GM23248 (cell line): ENCODE data around the gene LIMCH1. TPM values are rescaled to one million over a fixed set of nuclear protein-coding genes. Genes with fewer than 3 reads are reported as not detected.

Experiments
- DNase-seq: peaks from one replicate; pipeline ENCODE4 v3.0.0-alpha.2; 2015
- H2AFZ ChIP-seq: fragments of 200-600 bp; sonication (generic); 2 replicates; pipeline ENCODE4 v1.6.1; 2016; ENCODE audit warnings: antibody characterized with exemption
- H3F3A ChIP-seq: fragments of 200-600 bp; sonication (generic); 2 replicates; pipeline ENCODE4 v1.6.1; 2016; ENCODE audit warnings: mild to moderate bottlenecking, antibody characterized with exemption, mixed run types; ENCODE audit not compliant: insufficient read depth
- H3K27ac ChIP-seq: fragments of 200-600 bp; sonication (generic); 2 replicates; pipeline ENCODE4 v1.5.1; 2016; ENCODE audit warnings: mild to moderate bottlenecking
- H3K27me3 ChIP-seq: fragments of 200-600 bp; sonication (generic); replicated peaks from 2 replicates; pipeline ENCODE4 v1.6.1; 2016; ENCODE audit warnings: mild to moderate bottlenecking; ENCODE audit not compliant: insufficient read depth
- H3K36me3 ChIP-seq: fragments of 200-600 bp; sonication (generic); 2 replicates; pipeline ENCODE4 v1.6.1; 2016; ENCODE audit warnings: low read depth, mild to moderate bottlenecking
- H3K4me1 ChIP-seq: fragments of 200-600 bp; sonication (generic); 2 replicates; pipeline ENCODE4 v1.6.1; 2016; ENCODE audit warnings: mild to moderate bottlenecking; ENCODE audit not compliant: insufficient read depth
- H3K4me2 ChIP-seq: fragments of 200-600 bp; sonication (generic); one replicate; pipeline ENCODE4 v1.6.1; 2016; ENCODE audit warnings: mild to moderate bottlenecking; ENCODE audit not compliant: unreplicated experiment
- H3K4me3 ChIP-seq: fragments of 200-600 bp; sonication (generic); 2 replicates; pipeline ENCODE4 v1.5.1; 2016; ENCODE audit warnings: mild to moderate bottlenecking
- H3K79me2 ChIP-seq: fragments of 200-600 bp; sonication (generic); 2 replicates; pipeline ENCODE4 v1.6.1; 2016; ENCODE audit warnings: mild to moderate bottlenecking; ENCODE audit not compliant: insufficient read depth
- H3K9ac ChIP-seq: fragments of 200-600 bp; sonication (generic); 2 replicates; pipeline ENCODE4 v1.6.1; 2016; ENCODE audit warnings: mild to moderate bottlenecking
- H3K9me2 ChIP-seq: fragments of 200-600 bp; sonication (generic); 2 replicates; pipeline ENCODE4 v1.6.1; 2016; ENCODE audit warnings: mixed run types, mild to moderate bottlenecking, moderate library complexity; ENCODE audit not compliant: insufficient read depth
- H3K9me3 ChIP-seq: fragments of 200-600 bp; sonication (generic); one replicate; pipeline ENCODE4 v1.6.1; 2017; ENCODE audit warnings: low read depth
- H4K20me1 ChIP-seq: fragments of 200-600 bp; sonication (generic); 2 replicates; pipeline ENCODE4 v1.6.0; 2016; ENCODE audit not compliant: insufficient read depth
- EZH2 ChIP-seq: fragments of 200-600 bp; sonication (generic); IDR thresholded peaks from 2 replicates; pipeline ENCODE4 v1.6.1; 2018; ENCODE audit warnings: antibody characterized with exemption, mild to moderate bottlenecking; ENCODE audit not compliant: insufficient read depth, poor library complexity, severe bottlenecking
- EZH2phosphoT487 ChIP-seq: fragments of 200-600 bp; sonication (generic); IDR thresholded peaks from 2 replicates; pipeline ENCODE4 v1.6.1; 2018; ENCODE audit warnings: antibody characterized with exemption, moderate library complexity, mild to moderate bottlenecking, low read depth; ENCODE audit not compliant: insufficient read depth
- WGBS, 2 experiments: methylation state at CpG; one replicate each; pipeline ENCODE4 v1.1.6; 2015 to 2017; ENCODE audit warnings: low lambda C conversion rate in 2 of 2, low coverage in 1 of 2; ENCODE audit errors: missing lambda C conversion rate in 2 of 2; 5-methylcytosine and 5-hydroxymethylcytosine counted together
- in situ Hi-C: fragments of 300-500 bp; cut with MboI; formaldehyde crosslinking; loops from 2 replicates; pipeline ENCODE4 v1.15.0; 2020
- polyA plus RNA-seq: library from polyadenylated mRNA; unstranded; fragments of >200 nt; fragmentation: Nextera tagmentation; extraction: Ambion mirVana; gene quantifications from 2 replicates; pipeline ENCODE4 v1.2.1, GENCODE V29; 2016
- total RNA-seq: library from RNA; depleted of rRNA; stranded (reverse); fragments of >200 nt; shearing (Covaris generic); gene quantifications from 2 replicates; pipeline ENCODE4 v1.2.3, GENCODE V29; 2014

The LIMCH1 gene
- total and polyA plus RNA-seq, 2 experiments from 2014 or later = 17.4 to 22.2 TPM

DNA sequence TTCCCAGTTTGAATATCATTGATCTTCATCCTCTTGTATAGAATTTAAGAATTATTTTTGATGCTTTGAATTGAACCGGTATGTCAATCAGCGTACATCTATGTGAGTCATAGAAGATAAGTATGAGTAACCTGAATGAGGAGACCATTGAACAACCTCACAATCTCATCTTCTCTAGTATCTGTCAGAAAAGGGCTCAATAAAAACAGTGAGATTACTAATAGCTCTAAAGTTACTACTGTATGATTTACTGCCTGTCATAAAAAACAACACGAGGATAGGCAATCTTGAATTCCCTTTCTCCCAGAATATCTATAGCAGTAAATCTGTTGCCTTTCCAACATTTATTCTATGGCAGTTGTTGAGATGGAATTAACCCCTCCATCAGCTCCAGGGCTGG lies 174.5 kb downstream of the LIMCH1 start:
- Histone ChIP-seq H3K4me3 (no peak overlapping the region), H3K4me1 (no peaks in the 10 kb centered on the region), H3K4me2 (no peak overlapping the region), H4K20me1 (no peaks in the 10 kb centered on the region), H3K9me2 (no peaks in the 10 kb centered on the region), H3K27ac (no peak overlapping the region), H3K36me3 (no peaks in the 10 kb centered on the region), H3F3A (no peaks in the 10 kb centered on the region), H2AFZ (no peak overlapping the region), H3K79me2 (no peaks in the 10 kb centered on the region), H3K9ac (no peak overlapping the region), H3K27me3 (no peaks in the 10 kb centered on the region), H3K9me3 (no peaks in the 10 kb centered on the region)
- in situ Hi-C loops = no loop called here
- no peak for TF ChIP-seq EZH2phosphoT487
- TF ChIP-seq EZH2 = no peak
- WGBS, 2 experiments = 36 to 40% methylated on average over 3 of the region's 3 CpGs
- no peak for DNase-seq

DNA sequence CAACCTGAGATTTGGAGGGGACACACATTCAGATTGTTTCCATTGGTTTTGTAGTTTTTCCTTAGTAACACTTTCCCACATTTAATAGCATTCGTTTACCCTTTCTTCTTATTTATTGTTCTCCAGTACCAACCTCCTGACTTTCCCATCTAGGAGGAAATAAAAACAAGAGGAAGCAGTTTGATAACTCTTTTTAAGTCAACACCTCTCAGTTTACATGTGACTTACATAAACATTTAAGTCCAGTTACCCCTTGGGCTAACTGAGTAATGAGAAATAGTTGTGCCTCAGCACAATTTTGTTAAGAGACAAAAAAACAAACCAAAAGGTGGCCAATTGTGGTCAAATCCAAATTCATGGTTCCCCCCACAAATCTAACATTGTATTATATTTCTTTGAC lies 175.8 kb downstream of the LIMCH1 start:
- H3K4me2 ChIP-seq = no peak overlapping the region
- no peaks in the 10 kb centered on the region for H3F3A ChIP-seq
- H3K4me1 ChIP-seq = 0 out of 2 replicates have a peak, but pooled peaks cover 3% of the 10 kb centered on the region
- TF ChIP-seq EZH2 (no peak), EZH2phosphoT487 (no peak)
- no peak for DNase-seq
- H3K9me3 ChIP-seq = no peaks in the 10 kb centered on the region
- H3K9ac ChIP-seq = no peak overlapping the region
- in situ Hi-C loops = no loop called here
- no peak overlapping the region for H3K27ac ChIP-seq
- no peaks in the 10 kb centered on the region for H3K27me3 ChIP-seq
- H4K20me1 ChIP-seq = no peaks in the 10 kb centered on the region
- H2AFZ ChIP-seq = no peak overlapping the region
- H3K36me3 ChIP-seq = no peaks in the 10 kb centered on the region
- no peaks in the 10 kb centered on the region for H3K9me2 ChIP-seq
- H3K79me2 ChIP-seq = no peaks in the 10 kb centered on the region
- 63 to 64% methylated on average over 1 of the region's 1 CpG for WGBS, 2 experiments
- H3K4me3 ChIP-seq = no peak overlapping the region

DNA sequence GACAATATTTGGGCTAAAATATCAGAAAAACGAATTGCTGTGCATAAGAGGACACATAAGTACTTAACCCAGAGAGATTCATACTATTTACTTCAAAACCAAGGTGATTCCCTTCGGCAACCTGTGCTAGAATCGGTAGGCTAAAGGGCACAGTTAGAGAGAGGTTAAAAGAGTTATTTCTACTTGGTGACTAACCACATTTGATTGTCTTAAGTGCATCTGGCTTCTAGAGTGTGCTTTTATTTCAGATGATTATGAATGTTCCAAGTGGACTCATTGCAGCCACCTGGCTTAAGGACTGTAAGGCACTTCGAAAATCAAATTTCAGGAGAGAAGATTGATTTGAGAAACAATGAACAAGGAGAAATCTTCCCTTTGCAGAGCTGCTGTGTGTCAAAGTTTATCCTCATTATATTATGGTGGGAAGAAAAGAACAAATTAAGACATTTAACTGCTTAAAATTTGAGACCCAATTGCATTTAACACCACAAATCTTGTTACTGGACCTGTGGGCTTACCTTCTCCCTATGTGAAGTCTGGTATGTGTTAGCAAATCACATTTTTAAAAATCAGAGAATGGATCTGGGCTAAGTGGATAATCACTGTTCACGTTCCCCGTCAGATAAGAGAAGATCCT lies 176.5 kb downstream of the LIMCH1 start:
- DNase-seq = no peak

DNA sequence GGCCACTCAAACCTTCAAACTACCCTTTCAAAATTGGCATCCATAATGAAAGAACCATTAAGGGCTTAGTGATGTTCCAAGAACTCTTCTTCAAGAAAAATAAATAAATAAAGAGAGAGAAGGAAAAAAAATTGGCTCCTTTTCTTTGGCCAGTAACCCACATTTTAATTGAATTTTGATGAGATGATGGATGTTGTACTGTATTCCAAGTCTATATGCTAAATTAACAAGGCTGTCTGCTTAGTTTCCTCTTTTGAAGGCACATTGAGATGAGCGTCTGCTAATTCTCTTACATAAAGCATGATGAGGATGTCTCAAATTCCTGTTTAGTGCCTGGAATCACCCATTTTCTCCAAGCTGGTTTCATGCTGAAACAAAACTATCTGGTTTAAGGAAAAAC lies 177.2 kb downstream of the LIMCH1 start:
- TF ChIP-seq EZH2phosphoT487 (no peak), EZH2 (no peak)
- H4K20me1 ChIP-seq = no peaks in the 10 kb centered on the region
- in situ Hi-C loops = no loop called here
- no peak overlapping the region for H3K4me3 ChIP-seq
- no peak overlapping the region for H3K9ac ChIP-seq
- H3K27me3 ChIP-seq = no peaks in the 10 kb centered on the region
- no peaks in the 10 kb centered on the region for H3K9me3 ChIP-seq
- H3K79me2 ChIP-seq = no peaks in the 10 kb centered on the region
- no peak overlapping the region for H3K4me2 ChIP-seq
- no peak overlapping the region for H2AFZ ChIP-seq
- peaks cover 10% of the 10 kb centered on the region; the same call in 1 of the 2 replicates for H3F3A ChIP-seq
- no peak for DNase-seq
- H3K9me2 ChIP-seq = no peaks in the 10 kb centered on the region
- H3K4me1 ChIP-seq = 0 out of 2 replicates have a peak, but pooled peaks cover 8% of the 10 kb centered on the region
- no peak overlapping the region for H3K27ac ChIP-seq
- H3K36me3 ChIP-seq = no peaks in the 10 kb centered on the region
- WGBS, 2 experiments = 19 to 47% methylated on average over 1 of the region's 1 CpG

More for the DNA sequence above, 176.5 kb downstream of the LIMCH1 start:
- in situ Hi-C loops = no loop called here
- Histone ChIP-seq H3K4me3 (no peak overlapping the region), H3K27me3 (no peaks in the 10 kb centered on the region), H3K36me3 (no peaks in the 10 kb centered on the region), H2AFZ (no peak overlapping the region), H4K20me1 (no peaks in the 10 kb centered on the region), H3F3A (peaks cover 5% of the 10 kb centered on the region; the same call in 1 of the 2 replicates), H3K4me1 (0 out of 2 replicates have a peak, but pooled peaks cover 8% of the 10 kb centered on the region), H3K27ac (no peak overlapping the region), H3K9ac (no peak overlapping the region), H3K4me2 (no peak overlapping the region), H3K9me3 (no peaks in the 10 kb centered on the region), H3K9me2 (no peaks in the 10 kb centered on the region), H3K79me2 (no peaks in the 10 kb centered on the region)
- no peak for TF ChIP-seq EZH2
- TF ChIP-seq EZH2phosphoT487 = no peak
- WGBS, 2 experiments = 52 to 59% methylated on average over 6 of the region's 6 CpGs

DNA sequence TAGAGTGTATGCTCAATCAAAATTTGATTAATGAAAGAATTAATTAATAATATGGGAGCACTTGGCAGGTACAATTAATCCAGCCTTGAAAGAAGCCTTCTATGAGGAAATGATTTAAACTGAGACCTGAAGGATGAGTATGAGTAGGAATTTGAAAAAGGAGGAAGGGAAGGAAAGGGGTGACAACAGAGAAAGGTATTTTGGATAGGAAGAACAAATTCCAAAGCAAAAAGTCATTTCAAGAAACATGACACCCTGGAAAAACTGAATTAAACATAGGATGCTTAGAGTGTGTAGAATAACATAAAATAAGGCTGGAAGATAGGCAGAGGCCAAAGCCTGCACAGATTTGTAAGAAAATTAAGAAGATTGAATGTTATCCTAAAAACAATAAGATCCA lies 180.9 kb downstream of the LIMCH1 start:
- TF ChIP-seq EZH2phosphoT487 (no peak), EZH2 (no peak)
- no peaks in the 10 kb centered on the region for H3K79me2 ChIP-seq
- no peak overlapping the region for H3K4me2 ChIP-seq
- in situ Hi-C loops = no loop called here
- no peak overlapping the region for H3K4me3 ChIP-seq
- DNase-seq = peak; percentile 43
- H3K27ac ChIP-seq = no peak overlapping the region
- no peak overlapping the region for H3K9ac ChIP-seq
- no peaks in the 10 kb centered on the region for H3K27me3 ChIP-seq
- no peaks in the 10 kb centered on the region for H3K36me3 ChIP-seq
- 0 out of 2 replicates have a peak, but pooled peaks cover 8% of the 10 kb centered on the region for H3K4me1 ChIP-seq
- no peak overlapping the region for H2AFZ ChIP-seq
- H4K20me1 ChIP-seq = no peaks in the 10 kb centered on the region
- H3K9me3 ChIP-seq = no peaks in the 10 kb centered on the region
- peaks cover 10% of the 10 kb centered on the region; the same call in 1 of the 2 replicates for H3F3A ChIP-seq
- no peaks in the 10 kb centered on the region for H3K9me2 ChIP-seq
